WTC11 (cell line): ENCODE data around the gene MTX2. TPM values are rescaled to one million over a fixed set of nuclear protein-coding genes. Genes with fewer than 3 reads are reported as not detected.

Experiments used
- ATAC-seq: fragments of 200-7000 bp; cut with Tn5 transposase; 2 replicates; pipeline ENCODE4 v1.10.0; 2021; ENCODE audit warnings: mild to moderate bottlenecking, moderate library complexity
- CTCF ChIA-PET: fragments of 300-600 bp; sonication (Branson Sonifier 250); formaldehyde crosslinking; loops from one replicate; lab custom pipeline; 2021; ENCODE audit warnings: antibody characterized with exemption; lab: Charles Lee
- POLR2A ChIA-PET: fragments of 350-600 bp; sonication (Branson Sonifier 250); formaldehyde crosslinking; loops from one replicate; lab custom pipeline; 2021; ENCODE audit warnings: antibody characterized with exemption; lab: Charles Lee
- DNase-seq: peaks from one replicate; pipeline ENCODE4 v3.0.0; 2021; ENCODE audit warnings: low spot score
- H3K27ac Mint-ChIP-seq: 2 replicates; pipeline ENCODE4 v1.8.0; 2021; ENCODE audit warnings: mixed read lengths
- H3K27me3 Mint-ChIP-seq: 2 replicates; pipeline ENCODE4 v1.8.0; 2021; ENCODE audit warnings: low read depth, mild to moderate bottlenecking, moderate library complexity, mixed read lengths
- H3K36me3 Mint-ChIP-seq: 2 replicates; pipeline ENCODE4 v1.8.0; 2021; ENCODE audit warnings: mixed read lengths
- H3K4me1 Mint-ChIP-seq: 2 replicates; pipeline ENCODE4 v1.8.0; 2022; ENCODE audit warnings: mixed read lengths
- H3K4me3 Mint-ChIP-seq: 2 replicates; pipeline ENCODE4 v1.8.0; 2021; ENCODE audit warnings: mild to moderate bottlenecking, moderate library complexity, mixed read lengths
- H3K9me3 Mint-ChIP-seq: 2 replicates; pipeline ENCODE4 v1.8.0; 2021; ENCODE audit warnings: mixed read lengths
- AFF4 ChIP-seq: sonication (generic); formaldehyde crosslinking; IDR thresholded peaks from 2 replicates; pipeline ENCODE4 v1.8.1; 2023; ENCODE audit warnings: mild to moderate bottlenecking, missing genetic modification reagents, borderline replicate concordance
- CTCF ChIP-seq: fragments of 200-600 bp; IDR thresholded peaks from 2 replicates; pipeline ENCODE4 v1.8.0; 2022; ENCODE audit warnings: antibody characterized with exemption
- EMX1 ChIP-seq: fragments of 250-450 bp; sonication (Bioruptor Pico); IDR thresholded peaks from 2 replicates; pipeline ENCODE4 v1.8.0; 2021; ENCODE audit warnings: mild to moderate bottlenecking
- ESRRA ChIP-seq: sonication (generic); formaldehyde crosslinking; IDR thresholded peaks from 2 replicates; pipeline ENCODE4 v1.8.1; 2022; ENCODE audit warnings: mild to moderate bottlenecking, missing genetic modification reagents, borderline replicate concordance
- FOXJ3 ChIP-seq: sonication (generic); formaldehyde crosslinking; IDR thresholded peaks from 2 replicates; pipeline ENCODE4 v1.9.0; 2021; ENCODE audit warnings: missing genetic modification reagents, mild to moderate bottlenecking, borderline replicate concordance
- FOXK1 ChIP-seq: sonication (generic); formaldehyde crosslinking; IDR thresholded peaks from 2 replicates; pipeline ENCODE4 v1.8.0; 2022; ENCODE audit warnings: mild to moderate bottlenecking, moderate library complexity, missing genetic modification reagents
- GTF2I ChIP-seq: fragments of 250-450 bp; sonication (Bioruptor Pico); conservative IDR thresholded peaks from 2 replicates; pipeline ENCODE4 v1.4.0; 2021; ENCODE audit warnings: mild to moderate bottlenecking
- IRF2 ChIP-seq: sonication (generic); formaldehyde crosslinking; IDR thresholded peaks from 2 replicates; pipeline ENCODE4 v1.8.0; 2022; ENCODE audit warnings: low read depth, missing genetic modification reagents, borderline replicate concordance
- JUN ChIP-seq: sonication (generic); formaldehyde crosslinking; IDR thresholded peaks from 2 replicates; pipeline ENCODE4 v1.8.0; 2023; ENCODE audit warnings: mild to moderate bottlenecking, missing genetic modification reagents
- MAX ChIP-seq: sonication (generic); formaldehyde crosslinking; IDR thresholded peaks from 2 replicates; pipeline ENCODE4 v1.8.0; 2022; ENCODE audit warnings: mild to moderate bottlenecking, missing genetic modification reagents
- NR1H2 ChIP-seq: sonication (generic); formaldehyde crosslinking; IDR thresholded peaks from 2 replicates; pipeline ENCODE4 v1.9.0; 2021; ENCODE audit warnings: mild to moderate bottlenecking, moderate library complexity, missing genetic modification reagents
- SMAD3 ChIP-seq: sonication (generic); formaldehyde crosslinking; IDR thresholded peaks from 2 replicates; pipeline ENCODE4 v1.8.0; 2022; ENCODE audit warnings: missing genetic modification reagents, mild to moderate bottlenecking, borderline replicate concordance
- SMAD4 ChIP-seq: sonication (generic); formaldehyde crosslinking; IDR thresholded peaks from 2 replicates; pipeline ENCODE4 v1.8.0; 2022; ENCODE audit warnings: mild to moderate bottlenecking, missing genetic modification reagents
- SOX15 ChIP-seq: fragments of 250-450 bp; sonication (Bioruptor Pico); IDR thresholded peaks from 2 replicates; pipeline ENCODE4 v1.9.0; 2021; ENCODE audit warnings: mild to moderate bottlenecking
- SP1 ChIP-seq: sonication (generic); formaldehyde crosslinking; conservative IDR thresholded peaks from 2 replicates; pipeline ENCODE4 v1.8.1; 2022; ENCODE audit warnings: missing genetic modification reagents
- TEAD4 ChIP-seq: sonication (generic); formaldehyde crosslinking; IDR thresholded peaks from 2 replicates; pipeline ENCODE4 v1.8.0; 2022; ENCODE audit warnings: mild to moderate bottlenecking, missing genetic modification reagents
- ZBTB21 ChIP-seq: sonication (generic); formaldehyde crosslinking; IDR thresholded peaks from 2 replicates; pipeline ENCODE4 v1.8.1; 2023; ENCODE audit warnings: mild to moderate bottlenecking, missing genetic modification reagents, borderline replicate concordance
- ZNF512 ChIP-seq: sonication (generic); formaldehyde crosslinking; IDR thresholded peaks from 2 replicates; pipeline ENCODE4 v1.8.1; 2022; ENCODE audit warnings: missing genetic modification reagents, borderline replicate concordance
- ZSCAN18 ChIP-seq: fragments of 250-450 bp; sonication (Bioruptor Pico); IDR thresholded peaks from 2 replicates; pipeline ENCODE4 v2.1.2; 2022; ENCODE audit warnings: mild to moderate bottlenecking, moderate library complexity
- total RNA-seq: library from RNA; stranded (reverse); gene quantifications from 3 replicates; pipeline ENCODE4 v1.2.3, GENCODE V29; 2021
- TF ChIP-seq, protein P1 (sequence below): sonication (generic); formaldehyde crosslinking; IDR thresholded peaks from 2 replicates; pipeline ENCODE4 v1.8.1; 2023; ENCODE audit warnings: mild to moderate bottlenecking, missing genetic modification reagents
- TF ChIP-seq, protein P2 (sequence below): fragments of 250-450 bp; sonication (Bioruptor Pico); IDR thresholded peaks from 2 replicates; pipeline ENCODE4 v1.9.0; 2021; ENCODE audit warnings: mild to moderate bottlenecking

The MTX2 gene
- total RNA-seq, 1 experiment from 2014 or later, result 33.6 TPM

DNA sequence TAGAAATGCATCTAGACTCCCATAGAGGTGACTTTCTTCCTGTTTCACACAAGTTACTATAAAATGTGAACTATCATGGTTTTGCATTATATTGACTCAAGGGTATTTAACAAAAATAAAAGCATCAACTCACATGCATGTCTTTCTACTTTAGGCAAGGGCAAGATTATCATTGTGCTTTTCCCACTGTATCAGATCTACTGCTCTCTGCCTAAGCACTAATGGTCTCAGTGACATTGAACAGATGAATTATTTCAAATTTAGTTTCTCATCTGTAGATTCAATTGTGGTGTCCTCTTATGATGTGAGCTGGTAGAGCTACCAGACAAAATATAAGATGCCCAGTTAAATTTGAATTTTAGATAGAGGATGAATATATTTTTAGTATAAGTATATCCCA is 113.9 kb downstream of the MTX2 start:
- no peaks in the 10 kb centered on the region; the same call in 1 of the 2 replicates for H3K27me3 Mint-ChIP-seq
- DNase-seq, result no peak
- H3K27ac Mint-ChIP-seq, result no peak overlapping the region
- TF ChIP-seq ZNF512, result no peak
- no peak for ATAC-seq
- peaks cover 18% of the 10 kb centered on the region for H3K9me3 Mint-ChIP-seq
- CTCF ChIA-PET, result interaction anchor here (1.7 kb wide), 1 partner anchor 72 kb away, joined by 6 read pairs; no protein-coding TSS in a partner anchor
- peaks cover 11% of the 10 kb centered on the region for H3K36me3 Mint-ChIP-seq
- H3K4me1 Mint-ChIP-seq, result no peaks in the 10 kb centered on the region
- POLR2A ChIA-PET, result no interaction called here
- H3K4me3 Mint-ChIP-seq, result no peak overlapping the region

GRCh38 chr2:176383836-176384442 is 114.7 kb downstream of the MTX2 start:
- ATAC-seq, result no peak
- POLR2A ChIA-PET, result no interaction called here

DNA sequence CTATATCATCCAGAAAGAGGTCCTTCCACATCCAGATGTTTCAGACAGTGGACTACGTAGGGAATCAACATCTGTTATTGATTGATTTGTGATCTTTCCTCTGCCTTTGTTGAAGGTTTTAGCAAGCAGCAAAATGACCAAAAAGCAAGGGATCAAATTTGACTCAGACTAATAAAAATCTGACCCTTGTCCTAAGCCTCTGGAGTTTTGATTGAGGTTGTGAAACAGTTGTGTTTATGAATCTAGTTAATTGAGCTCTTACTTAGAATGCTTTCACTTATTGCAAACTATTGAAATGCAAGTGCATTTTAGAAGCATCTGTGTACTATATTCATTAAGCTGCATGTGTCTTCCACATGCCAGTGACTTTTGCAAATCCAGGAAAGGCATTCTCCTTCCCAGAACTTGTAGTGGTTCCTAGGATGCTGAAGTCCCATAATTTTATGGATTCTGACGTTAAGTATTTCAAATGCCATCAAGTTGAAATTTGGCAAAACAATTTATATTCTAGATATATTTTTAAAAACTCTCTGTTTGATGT is 116.0 kb downstream of the MTX2 start:
- no peak for DNase-seq
- Mint-ChIP-seq H3K27me3 (no peaks in the 10 kb centered on the region), H3K36me3 (no peaks in the 10 kb centered on the region), H3K9me3 (no peaks in the 10 kb centered on the region), H3K4me1 (no peaks in the 10 kb centered on the region), H3K4me3 (no peak overlapping the region), H3K27ac (no peak overlapping the region)
- ATAC-seq, result no peak
- POLR2A ChIA-PET, result no interaction called here
- CTCF ChIA-PET, result interaction anchor here (1.1 to 1.6 kb wide), 3 partner anchors 105 to 186 kb away, joined by 3 to 6 read pairs (median 3); no protein-coding TSS in a partner anchor
- TF ChIP-seq TEAD4 (no peak), EMX1 (CRISPR knock-in tag) (no peak), AFF4 (CRISPR knock-in tag) (no peak), GTF2I (CRISPR knock-in tag) (no peak)
- TF ChIP-seq, protein P1, sequence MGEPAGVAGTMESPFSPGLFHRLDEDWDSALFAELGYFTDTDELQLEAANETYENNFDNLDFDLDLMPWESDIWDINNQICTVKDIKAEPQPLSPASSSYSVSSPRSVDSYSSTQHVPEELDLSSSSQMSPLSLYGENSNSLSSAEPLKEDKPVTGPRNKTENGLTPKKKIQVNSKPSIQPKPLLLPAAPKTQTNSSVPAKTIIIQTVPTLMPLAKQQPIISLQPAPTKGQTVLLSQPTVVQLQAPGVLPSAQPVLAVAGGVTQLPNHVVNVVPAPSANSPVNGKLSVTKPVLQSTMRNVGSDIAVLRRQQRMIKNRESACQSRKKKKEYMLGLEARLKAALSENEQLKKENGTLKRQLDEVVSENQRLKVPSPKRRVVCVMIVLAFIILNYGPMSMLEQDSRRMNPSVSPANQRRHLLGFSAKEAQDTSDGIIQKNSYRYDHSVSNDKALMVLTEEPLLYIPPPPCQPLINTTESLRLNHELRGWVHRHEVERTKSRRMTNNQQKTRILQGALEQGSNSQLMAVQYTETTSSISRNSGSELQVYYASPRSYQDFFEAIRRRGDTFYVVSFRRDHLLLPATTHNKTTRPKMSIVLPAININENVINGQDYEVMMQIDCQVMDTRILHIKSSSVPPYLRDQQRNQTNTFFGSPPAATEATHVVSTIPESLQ, result no peak

More at GRCh38 chr2:176383836-176384442, 114.7 kb downstream of the MTX2 start:
- Mint-ChIP-seq H3K36me3 (peaks cover 6% of the 10 kb centered on the region), H3K4me3 (no peak overlapping the region), H3K4me1 (no peaks in the 10 kb centered on the region), H3K27me3 (no peaks in the 10 kb centered on the region), H3K9me3 (peaks cover 10% of the 10 kb centered on the region), H3K27ac (no peak overlapping the region)
- TF ChIP-seq TEAD4, result no peak
- TF ChIP-seq SMAD3 (CRISPR knock-in tag), result no peak
- TF ChIP-seq JUN, result no peak
- no peak for TF ChIP-seq FOXJ3
- no peak for TF ChIP-seq ZSCAN18
- TF ChIP-seq SOX15 (CRISPR knock-in tag), result no peak
- TF ChIP-seq NR1H2 (CRISPR knock-in tag), result no peak
- TF ChIP-seq FOXK1 (CRISPR knock-in tag), result no peak
- no peak for TF ChIP-seq CTCF
- TF ChIP-seq SP1 (CRISPR knock-in tag), result no peak
- no peak for TF ChIP-seq IRF2 (CRISPR knock-in tag)
- TF ChIP-seq, protein P2, sequence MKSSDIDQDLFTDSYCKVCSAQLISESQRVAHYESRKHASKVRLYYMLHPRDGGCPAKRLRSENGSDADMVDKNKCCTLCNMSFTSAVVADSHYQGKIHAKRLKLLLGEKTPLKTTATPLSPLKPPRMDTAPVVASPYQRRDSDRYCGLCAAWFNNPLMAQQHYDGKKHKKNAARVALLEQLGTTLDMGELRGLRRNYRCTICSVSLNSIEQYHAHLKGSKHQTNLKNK (CRISPR knock-in tag), result no peak
- no peak for TF ChIP-seq ZBTB21 (CRISPR knock-in tag)
- TF ChIP-seq GTF2I (CRISPR knock-in tag), result no peak
- TF ChIP-seq MAX (CRISPR knock-in tag), result no peak
- TF ChIP-seq SMAD4, result no peak
- no peak for TF ChIP-seq ESRRA (CRISPR knock-in tag)
- no peak for DNase-seq
- CTCF ChIA-PET, result interaction anchor here (1.7 kb wide), 1 partner anchor 71 kb away, joined by 6 read pairs; no protein-coding TSS in a partner anchor
